Skin of body (tissue), 2 donors: ENCODE data around the gene PNMA8B. TPM values are rescaled to one million over a fixed set of nuclear protein-coding genes. Genes with fewer than 3 reads are reported as not detected.
"Not testable (repeated sequence)": the region's sequence is repeated elsewhere in the genome, so short reads cannot be mapped to it uniquely, and the experiment has no call there.

Experiments used
- DNase-seq: peaks from one replicate; lab custom pipeline; 2025; lab: John Stamatoyannopoulos, UW
- total RNA-seq: library from RNA; depleted of rRNA; stranded (reverse); fragments of >200 nt; gene quantifications from one replicate; pipeline ENCODE4 v1.2.3, GENCODE V29; 2014

The PNMA8B gene, protein sequence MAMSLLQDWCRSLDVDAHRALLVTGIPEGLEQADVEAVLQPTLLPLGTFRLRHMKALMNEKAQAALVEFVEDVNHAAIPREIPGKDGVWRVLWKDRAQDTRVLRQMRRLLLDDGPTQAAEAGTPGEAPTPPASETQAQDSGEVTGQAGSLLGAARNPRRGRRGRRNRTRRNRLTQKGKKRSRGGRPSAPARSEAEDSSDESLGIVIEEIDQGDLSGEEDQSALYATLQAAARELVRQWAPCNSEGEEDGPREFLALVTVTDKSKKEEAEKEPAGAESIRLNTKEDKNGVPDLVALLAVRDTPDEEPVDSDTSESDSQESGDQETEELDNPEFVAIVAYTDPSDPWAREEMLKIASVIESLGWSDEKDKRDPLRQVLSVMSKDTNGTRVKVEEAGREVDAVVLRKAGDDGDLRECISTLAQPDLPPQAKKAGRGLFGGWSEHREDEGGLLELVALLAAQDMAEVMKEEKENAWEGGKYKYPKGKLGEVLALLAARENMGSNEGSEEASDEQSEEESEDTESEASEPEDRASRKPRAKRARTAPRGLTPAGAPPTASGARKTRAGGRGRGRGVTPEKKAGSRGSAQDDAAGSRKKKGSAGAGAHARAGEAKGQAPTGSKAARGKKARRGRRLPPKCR
- total RNA-seq, result 4.8 TPM

DNA sequence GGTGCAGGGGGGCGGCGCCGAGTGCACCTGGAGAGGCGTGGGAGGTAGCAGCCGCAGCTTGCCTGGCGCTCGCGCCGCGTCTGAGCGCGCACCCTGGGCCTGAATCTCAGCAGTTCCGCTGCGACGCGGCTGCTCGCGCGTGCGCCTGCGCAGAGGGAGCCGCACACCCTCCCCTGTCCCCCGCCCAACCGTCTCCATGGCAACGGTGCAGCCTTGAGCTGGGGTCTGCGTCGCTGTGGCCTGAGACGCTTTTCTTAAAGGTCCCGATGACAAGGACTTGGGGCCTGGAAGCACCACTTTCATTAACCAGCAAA, at the start of gene PNMA8B:
Gene PNMA8B, minus strand, starts transcription at position 82 of the 314 bp plus-strand sequence. CDS start 402 bp downstream, outside the sequence.
- DNase-seq, result peak; percentile 86

DNA sequence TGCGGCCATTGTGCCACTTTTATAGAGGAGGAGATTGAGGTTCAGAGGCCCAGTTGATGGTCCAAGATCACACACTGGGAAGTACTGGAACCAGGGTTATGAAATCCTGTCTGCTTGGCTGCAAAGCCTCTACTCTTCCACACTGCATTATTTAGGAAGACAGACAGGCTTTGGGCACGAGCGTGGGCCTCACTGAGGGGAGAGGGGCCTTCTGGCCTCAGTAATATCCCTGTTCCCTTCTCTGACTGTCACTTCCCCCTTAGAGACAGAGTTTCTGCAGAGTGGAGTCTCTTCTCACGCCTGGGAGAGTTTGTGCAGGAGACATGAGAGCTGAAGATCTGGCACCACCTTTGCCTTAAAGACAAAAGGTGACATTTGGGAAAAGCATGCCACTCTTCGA, 49.0 kb upstream of the PNMA8B start:
- no peak for DNase-seq

DNA sequence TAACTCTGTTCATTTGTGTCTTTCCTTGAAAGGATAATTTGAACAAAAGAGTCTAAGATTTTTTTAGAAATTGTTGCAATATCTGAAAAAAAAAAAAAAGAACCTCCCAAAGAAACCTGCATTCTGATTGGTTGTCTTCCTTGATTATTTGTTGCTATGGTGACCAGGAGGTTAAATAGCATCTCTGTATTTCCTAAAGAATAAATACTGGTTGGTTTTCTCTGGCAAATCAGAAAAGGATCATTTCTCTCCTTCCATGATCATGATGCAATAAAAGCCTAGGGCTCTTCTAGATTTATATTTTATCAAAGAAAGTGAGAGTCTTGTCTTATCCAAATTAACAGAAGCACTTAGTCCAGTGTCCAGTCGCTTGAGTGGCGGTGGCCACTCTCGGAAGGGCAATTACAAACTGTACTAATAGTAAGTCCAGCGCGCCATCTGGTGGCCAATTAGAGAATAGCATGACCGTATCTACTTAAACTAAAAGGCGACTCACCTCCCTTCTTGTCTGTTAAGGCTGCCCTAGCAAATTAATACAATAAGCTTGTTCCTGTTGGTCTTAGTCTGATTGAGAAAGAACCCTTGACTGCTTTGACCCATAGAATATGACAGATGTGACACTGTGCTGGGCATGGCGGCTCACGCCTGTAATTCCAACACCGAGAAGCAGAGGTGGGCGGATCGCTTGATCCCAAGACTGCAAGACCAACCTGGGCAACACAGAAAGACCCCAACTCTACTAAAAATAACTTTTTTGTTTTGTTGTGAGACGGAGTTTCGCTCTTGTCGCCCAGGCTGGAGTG, 47.0 kb upstream of the PNMA8B start:
- DNase-seq, result peak; percentile 77

DNA sequence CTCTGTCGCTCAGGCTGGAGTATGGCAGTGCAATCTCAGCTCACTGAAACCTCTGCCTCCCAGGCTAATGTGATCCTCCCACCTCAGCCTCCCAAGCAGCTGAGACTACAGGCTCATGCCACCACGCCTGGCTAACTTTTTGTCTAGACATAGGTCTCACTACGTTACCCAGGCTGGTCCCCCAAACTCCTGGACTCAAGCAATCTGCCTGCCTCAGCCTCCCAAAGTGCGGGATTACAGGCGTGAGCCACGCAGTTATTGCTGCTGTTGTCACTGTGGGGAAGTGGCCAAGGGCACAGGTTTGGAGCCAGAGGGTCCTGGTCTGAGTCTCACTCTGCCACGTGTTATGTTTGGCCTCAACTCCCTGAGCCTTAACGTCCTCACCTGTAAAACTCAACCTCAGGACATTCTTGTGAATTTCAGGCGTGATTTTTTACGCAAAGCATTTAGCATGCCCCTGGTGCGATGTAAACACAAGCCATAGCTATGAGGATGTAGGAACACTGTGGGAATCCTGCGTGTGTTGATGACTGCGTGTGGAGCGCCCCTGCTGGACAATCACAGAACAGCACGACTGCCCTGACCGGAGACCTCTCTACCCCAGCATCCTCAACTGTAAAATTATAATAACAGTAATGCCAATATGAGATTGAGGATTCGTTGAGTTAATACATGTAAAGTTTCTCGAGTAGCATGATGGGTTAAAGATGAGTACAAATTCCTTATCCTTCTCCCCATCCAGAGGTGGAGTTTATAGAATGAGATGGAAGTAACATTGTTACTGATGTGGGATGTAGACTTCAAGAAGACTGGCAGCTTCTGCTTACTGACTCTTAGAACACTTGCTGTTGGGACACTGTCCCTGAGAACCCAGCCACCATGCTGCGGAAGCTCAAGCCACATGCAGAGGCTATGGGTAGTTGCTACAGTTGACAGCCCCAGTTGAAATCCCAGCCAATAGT, 41.8 kb upstream of the PNMA8B start:
- DNase-seq, result no peak

DNA sequence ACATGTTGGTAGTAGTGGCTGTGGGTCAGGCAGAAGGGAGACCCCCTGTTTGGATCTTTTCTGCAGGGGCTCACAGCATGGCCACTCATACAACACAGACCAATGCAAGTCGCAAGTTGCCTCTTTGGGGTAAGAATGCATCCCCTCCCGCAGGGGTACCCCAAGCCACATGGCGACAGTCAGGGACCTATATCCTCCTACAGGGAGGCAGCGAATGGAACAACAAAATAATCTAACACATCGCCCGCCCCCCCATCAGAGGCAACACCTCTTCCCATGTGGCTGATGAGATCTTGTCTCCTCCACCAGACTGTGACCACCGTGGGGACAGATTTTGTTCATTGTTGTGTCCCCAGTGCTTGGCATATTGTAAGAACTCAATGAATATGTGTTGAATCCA, 40.7 kb upstream of the PNMA8B start:
- DNase-seq, result no peak

DNA sequence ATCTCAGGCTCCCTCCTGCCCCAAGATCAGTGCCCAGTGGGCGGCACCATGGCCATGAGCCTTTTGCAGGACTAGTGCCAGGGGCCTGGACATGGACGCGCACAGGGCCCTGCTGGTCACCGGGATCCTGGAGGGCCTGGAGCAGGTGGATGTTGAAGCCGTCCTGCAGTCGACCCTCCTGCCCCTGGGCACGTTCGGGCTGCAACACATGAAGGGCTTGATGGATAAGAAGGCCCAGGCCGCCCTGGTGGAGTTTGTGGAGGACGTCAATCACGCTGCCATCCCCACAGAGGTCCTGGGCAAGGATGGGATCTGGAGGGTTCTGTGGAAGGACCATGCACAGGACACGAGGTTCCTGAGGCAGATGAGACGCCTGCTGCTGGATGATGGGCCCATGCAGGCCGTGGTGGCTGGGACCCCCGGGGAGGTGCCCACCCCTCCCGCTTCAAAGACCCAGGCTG, 38.0 kb upstream of the PNMA8B start:
- no peak for DNase-seq

DNA sequence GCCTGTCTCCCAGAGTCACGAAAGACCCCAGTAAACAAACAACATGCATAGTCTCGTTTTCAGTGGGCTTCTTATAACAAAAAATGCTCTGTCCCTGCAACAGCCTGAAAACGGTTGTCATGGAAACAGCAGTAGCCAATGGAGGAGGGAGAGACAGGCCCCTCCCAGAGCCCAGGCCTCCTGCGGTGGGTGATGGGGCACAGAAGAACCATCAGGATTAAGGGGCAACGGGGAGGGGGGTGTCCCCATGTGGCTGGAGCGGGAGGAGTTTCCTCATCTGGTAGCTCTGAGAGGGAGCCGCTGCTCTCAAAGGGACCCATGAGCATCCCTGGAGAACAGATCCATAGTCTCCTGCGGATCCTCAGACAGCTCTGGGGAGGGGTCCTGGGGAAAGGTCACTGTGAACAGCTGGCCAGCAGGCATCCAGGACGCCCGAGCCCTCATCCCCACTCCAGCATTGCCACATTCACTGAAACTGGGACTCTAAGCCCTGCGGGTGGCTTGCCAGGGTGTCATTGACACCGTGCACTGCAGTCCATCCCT, 37.5 kb upstream of the PNMA8B start:
- no peak for DNase-seq

DNA sequence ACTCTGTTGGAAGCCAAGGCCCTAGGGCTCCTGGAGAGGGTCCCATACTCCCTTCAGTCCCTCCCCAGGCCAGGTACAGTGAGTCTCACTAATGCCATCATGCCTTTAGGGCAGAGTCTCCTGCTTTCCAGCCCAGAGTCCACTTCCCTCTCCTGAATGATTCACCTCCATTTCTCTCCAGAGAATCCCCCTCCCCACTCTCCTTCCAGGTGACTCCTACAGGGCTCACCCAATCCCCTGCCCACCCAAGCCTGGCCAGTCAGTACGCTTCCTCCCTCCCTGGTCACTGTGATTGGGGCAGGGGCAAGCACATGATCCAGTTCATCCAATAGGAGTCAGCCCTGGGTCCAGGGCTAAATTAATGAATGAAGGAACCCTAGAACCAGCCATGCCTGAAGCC, 35.0 kb upstream of the PNMA8B start:
- DNase-seq, result no peak

DNA sequence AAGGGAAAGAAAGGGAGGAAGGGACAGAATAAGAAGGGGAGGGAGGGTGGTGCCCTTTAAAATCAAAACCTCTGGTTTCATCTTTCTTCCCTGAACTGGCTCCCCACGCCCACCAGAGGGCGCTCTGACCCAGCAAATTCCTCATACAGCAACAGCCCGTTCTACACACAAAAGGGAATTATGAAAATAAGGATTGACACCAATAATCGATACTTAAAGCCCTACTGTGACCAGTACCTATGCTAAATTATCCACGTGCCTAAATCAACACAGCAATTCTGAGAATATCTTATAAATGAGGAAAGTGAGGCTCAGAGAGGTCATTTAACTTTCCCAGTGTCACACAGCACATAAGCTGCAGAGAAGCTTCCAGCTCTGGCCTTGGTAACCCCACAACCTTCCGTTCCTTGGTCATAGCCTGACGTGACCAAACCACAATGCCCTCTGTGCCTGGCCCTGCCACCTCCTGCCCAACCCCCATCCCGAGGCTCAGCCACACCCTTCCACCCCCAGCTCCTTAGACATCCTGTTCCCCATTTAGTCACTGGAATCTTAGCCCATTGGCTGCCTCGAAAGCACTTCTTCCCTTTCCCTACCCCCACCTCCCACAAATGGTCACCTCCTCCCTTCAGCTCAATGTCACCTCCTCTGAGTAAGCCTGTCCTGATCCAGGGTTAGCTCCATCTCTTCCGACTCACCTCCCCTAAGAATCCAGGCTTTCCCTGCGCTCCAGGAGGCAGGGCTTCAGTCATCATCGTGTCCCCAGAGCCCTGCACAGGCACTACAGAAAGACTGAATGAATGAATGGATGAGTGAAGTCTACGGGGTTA, 34.2 kb upstream of the PNMA8B start:
- DNase-seq, result peak; percentile 36

DNA sequence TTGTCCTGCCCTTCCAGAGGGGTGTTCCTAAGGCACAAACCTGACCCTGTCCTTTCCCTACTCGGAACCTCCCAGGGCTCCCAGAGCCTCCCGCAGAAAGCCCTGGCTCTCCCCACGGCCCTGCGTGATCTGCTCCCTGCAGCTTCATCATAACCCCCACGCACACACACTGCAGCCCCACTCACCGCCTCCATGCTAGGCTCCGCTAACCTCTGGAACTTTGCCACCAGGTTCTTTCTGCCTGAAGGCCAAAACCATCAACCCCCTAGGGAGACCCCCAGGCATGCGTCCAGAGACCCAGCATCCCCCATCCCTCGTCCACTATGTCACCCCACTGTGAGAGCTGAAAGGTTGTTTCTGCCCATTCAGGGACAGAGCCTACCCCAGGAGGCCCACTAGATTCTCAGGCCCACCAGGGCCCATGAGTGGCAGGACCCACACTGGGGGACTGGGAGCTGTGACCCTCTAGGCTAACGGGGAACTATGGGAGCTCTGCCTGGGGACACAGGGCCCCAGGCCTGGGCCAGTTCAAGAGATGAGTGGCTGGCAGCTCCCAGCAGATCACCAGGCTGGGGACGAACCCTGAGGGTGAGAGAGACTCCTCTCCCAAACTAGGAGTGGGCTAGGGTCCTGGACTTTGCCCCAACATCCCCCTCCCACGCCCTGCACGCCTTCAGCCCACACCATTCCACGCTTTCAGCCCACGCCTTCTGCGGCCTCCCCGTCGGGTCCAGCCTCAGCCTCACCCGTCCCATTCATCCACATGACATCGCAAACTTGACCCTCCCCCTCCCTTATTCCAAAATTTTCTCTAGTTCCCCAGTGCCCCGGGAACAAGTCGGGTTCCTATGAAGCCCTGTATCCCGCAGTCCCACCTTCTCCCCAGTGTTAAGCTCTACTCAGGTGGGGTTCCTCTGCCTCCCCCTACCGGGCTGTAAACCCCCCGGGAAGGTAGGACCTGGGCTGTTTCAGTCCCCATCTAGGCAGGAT, 33.2 kb upstream of the PNMA8B start:
- no peak for DNase-seq

DNA sequence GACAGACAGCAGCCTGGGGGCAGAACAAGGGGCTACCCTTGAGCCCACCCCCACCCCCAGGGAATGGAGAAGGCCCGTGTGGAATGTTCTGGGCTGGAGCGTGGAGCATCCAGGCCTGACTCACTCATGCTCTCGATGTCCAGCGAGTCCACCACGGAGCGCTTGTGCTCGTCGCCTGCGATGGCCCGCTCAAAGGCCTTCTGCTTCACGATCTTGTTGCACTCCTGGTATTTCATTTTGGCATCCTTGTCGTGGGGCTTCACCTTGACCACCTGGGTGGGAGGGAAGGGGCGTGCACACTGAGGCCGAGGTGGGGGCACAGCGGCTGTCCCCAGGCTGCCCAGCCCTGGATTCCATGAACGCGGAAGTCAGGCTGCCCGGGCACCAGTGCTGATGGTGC, 31.1 kb upstream of the PNMA8B start:
- not testable (repeated sequence) for DNase-seq

DNA sequence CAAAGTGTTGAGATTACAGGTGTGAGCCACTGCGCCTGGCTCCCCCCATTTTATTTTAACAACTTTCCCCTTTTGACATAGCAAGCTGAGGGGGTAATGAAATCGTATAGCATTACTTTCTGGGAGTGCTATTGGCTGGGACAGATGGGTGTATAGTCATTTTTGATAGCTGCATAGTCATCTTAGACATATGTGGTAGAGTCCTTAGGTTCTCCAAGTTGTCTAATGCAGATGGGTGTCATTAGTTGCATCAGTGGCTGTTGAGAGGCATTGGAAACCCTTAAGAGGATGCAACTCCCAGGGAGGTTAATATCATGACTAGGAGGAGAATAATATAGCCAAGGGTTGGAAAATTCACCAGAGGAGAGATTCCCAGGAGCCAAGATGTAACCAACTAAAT, 28.6 kb upstream of the PNMA8B start:
- no peak for DNase-seq

DNA sequence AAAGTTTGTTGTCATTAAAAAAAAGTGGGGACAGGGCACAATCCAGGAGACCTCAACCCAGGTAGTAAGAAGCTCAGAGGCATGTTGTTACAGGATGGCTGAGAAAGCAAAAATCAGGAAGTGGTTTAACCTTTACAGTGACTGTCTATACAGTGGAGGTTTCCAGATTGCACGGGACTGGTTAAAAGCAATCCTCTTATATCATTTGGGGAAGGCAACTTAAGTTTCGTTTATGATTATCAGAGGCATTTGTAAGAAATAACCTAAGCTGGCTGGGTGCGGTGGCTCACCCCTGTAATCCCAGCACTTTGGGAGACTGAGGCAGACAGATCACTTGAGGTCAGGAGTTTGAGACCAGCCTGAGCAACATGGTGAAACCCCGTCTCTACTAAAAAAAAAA, 27.3 kb upstream of the PNMA8B start:
- DNase-seq, result not testable (repeated sequence)

DNA sequence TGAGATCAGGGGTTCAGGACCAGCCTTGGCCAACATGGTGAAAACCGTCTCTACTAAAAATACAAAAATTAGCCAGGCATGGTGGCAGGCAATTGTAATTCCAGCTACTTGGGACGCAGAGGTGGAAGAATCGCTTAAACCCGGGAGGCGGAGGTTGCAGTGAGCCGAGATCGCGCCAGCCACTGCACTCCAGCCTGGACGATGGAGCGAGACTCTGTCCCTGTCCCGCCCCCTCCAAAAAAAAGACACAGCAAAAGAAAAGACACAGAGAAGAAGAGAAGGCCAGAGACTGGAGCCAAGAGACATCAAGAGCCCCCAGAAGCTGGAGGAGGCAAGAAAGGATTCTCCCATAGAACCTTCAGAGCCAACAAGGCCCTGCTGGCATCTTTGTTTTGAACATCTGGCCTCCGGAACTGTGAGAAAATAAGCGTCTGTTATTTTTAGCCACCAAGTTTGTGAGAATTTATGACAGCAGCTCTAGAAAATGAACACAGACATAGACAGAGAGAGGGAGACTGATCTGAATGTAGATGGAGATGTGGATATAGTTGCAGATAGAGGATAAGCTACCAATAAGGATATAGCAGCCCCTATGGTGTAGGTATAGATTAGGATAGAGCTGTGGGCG, 25.7 kb upstream of the PNMA8B start:
- DNase-seq, result peak; percentile 29

DNA sequence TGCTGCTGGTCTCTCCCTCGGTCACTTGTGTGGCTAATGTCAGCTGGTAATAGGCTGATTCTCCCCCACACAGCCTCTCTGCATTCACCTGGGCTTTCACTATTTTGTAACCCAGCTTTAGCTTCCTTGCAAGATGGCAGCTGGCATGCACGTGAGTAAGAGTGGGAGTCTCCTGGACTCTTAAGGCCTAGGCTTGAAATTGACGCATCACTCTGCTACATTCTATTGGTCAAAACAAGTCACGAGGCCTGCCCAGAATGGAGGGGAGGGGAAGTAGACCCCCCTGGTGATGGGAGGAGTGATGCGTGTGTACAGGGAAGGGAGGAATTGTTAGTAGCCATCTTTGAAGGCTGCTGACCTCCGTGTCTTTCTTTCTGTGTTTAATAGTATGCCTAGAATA, 24.9 kb upstream of the PNMA8B start:
- no peak for DNase-seq

DNA sequence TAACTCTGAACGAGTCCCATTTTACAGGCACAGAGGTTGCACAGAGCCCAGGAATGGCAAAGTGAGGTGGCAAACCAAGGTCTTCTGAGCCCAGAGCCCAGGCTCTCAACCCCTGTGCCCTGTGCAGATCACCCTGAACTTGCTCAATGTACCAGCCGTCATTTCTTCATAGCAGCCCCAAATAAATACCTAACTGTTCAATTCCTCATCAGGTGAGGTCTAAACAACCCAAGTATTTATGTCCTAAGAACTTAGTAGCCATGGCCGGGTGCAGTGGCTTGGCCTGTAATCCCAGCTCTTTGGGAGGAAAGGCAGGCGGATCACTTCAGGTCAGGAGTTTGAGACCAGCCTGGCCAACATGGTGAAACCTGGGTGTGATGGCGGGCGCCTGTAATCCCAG, 21.8 kb upstream of the PNMA8B start:
- DNase-seq, result no peak

DNA sequence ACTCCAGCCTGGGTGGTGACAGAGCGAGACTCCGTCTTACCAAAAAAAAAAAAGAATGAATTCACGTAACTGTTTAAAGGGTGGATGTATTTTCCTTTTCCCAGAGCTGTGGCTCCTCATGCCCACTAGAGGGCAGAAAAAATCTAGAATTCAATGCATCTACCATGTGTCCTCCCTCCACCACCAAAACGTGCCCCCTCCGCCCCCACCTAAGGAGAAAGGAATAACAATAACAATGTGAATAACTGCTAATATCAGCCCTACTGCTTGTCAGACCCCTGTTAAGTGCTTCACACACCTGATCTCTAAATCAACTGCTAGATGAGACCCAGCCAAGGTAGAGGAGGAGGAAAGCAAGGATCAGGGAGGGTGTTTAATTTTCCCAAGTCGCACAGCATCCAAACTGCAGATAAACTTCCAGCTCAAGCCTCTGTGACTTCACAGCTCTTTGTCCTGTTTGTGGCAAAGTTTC, 20.2 kb upstream of the PNMA8B start:
- DNase-seq, result no peak

DNA sequence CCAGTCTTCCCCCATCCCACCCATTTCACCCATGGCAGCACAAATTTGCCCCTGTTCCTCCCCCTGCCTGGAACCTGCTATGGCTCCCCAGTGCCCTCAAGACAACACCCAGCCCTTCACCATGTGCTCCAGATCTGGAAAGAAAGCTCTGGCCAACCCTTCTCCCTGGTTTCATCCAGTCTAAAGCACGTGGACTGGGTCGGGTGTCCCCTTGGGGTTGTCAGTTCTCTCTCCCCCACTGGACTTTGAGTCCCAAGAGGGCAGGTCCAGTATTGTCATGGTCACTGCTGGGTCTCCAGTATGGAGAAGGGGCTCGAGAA, 19.6 kb upstream of the PNMA8B start:
- DNase-seq, result no peak
